GM12873 (cell line): ENCODE results near the gene PDE6G.

ENCODE experiments used
- CTCF ChIP-seq: IDR thresholded peaks from 2 replicates; pipeline ENCODE4 v1.5.1; 2012; ENCODE audit warnings: low read depth, mild to moderate bottlenecking, moderate library complexity, low read length, control low read depth; ENCODE audit not compliant: insufficient read depth; ENCODE audit errors: missing control alignments

PDE6G gene

GRCh38 chr17:81675515-81676221 lies 19.3 kb upstream of the PDE6G start:
- peak; percentile 53 for TF ChIP-seq CTCF

- no peak for TF ChIP-seq CTCF
Measured at GRCh38 chr17:81673561-81674258, 17.4 kb upstream of the PDE6G start.

- TF ChIP-seq CTCF, result no peak
Measured at GRCh38 chr17:81672954-81673353, 16.6 kb upstream of the PDE6G start.

- TF ChIP-seq CTCF, result no peak
Measured at GRCh38 chr17:81672504-81672903, 16.2 kb upstream of the PDE6G start.

GRCh38 chr17:81667754-81668153 lies 11.4 kb upstream of the PDE6G start:
- no peak for TF ChIP-seq CTCF

- TF ChIP-seq CTCF, result no peak
Measured at GRCh38 chr17:81666342-81667191, 10.2 kb upstream of the PDE6G start, which contains the start of the genes CCDC137 and OXLD1. Gene CCDC137, plus strand, starts transcription at chr17:81666737. Its CDS starts 30 bp downstream, at chr17:81666767. Gene OXLD1, minus strand, starts transcription at chr17:81666605. Its CDS starts 28 bp downstream, at chr17:81666577.

GRCh38 chr17:81666092-81666341 lies 9.7 kb upstream of the PDE6G start:
- TF ChIP-seq CTCF, result no peak
